Spleen (tissue), 7 donors: ENCODE data around the gene PEX11A.

Source experiments
- CTCF ChIP-seq, 11 experiments: fragments of 200-600 bp in 7 of 11; fragments of 450-650 bp in 4 of 11; sonication (generic) in 4 of 11; IDR thresholded peaks in 8 of 11; conservative IDR thresholded peaks in 3 of 11; 1 replicate in 7 of 11; 2 replicates in 4 of 11; pipeline versions ENCODE4 v1.4.0 to v1.8.0; 2016 to 2021; ENCODE audit warnings: antibody characterized with exemption in 11 of 11, inconsistent platforms in 4 of 11, mild to moderate bottlenecking in 1 of 11
- POLR2A ChIP-seq, 3 donors: fragments of 450-650 bp; IDR thresholded peaks; one replicate each; pipeline ENCODE4 v1.5.1; 2017; ENCODE audit warnings: antibody characterized with exemption in 3 of 3, mild to moderate bottlenecking in 1 of 3
- POLR2AphosphoS5 ChIP-seq, 3 donors: sonication (generic); formaldehyde crosslinking; IDR thresholded peaks; one replicate each; pipeline ENCODE4 v1.5.1; 2017; ENCODE audit warnings: antibody characterized with exemption in 3 of 3
- donor health status: DM: no; HTN: no; CAD: no; lungs with moderate emphysema.
- donor health status: DM: no; HTN: no; CAD: no.
- donor health status: DM: no; HTN: no; CAD: no.

- TF ChIP-seq CTCF (IDR thresholded peaks at IDR 0.05 in 8 of 11, conservative IDR thresholded peaks at IDR 0.05 in 3 of 11) (no peak), POLR2A (IDR thresholded peaks at IDR 0.05) (no peak), POLR2AphosphoS5 (IDR thresholded peaks at IDR 0.05) (no peak)
These were observed 42.1 kb upstream of the PEX11A start for GRCh38 chr15:89732451-89733172.
